Measurements from ENCODE around the gene CDC42SE2. TPM values are rescaled to one million over a fixed set of nuclear protein-coding genes. Genes with fewer than 3 reads are reported as not detected.
"Not testable (repeated sequence)": the region's sequence is repeated elsewhere in the genome, so short reads cannot be mapped to it uniquely, and the experiment has no call there.

Gene CDC42SE2
- total and polyA plus RNA-seq, 12 donors = 5.1 to 26.7 (median 19.2) TPM

DNA sequence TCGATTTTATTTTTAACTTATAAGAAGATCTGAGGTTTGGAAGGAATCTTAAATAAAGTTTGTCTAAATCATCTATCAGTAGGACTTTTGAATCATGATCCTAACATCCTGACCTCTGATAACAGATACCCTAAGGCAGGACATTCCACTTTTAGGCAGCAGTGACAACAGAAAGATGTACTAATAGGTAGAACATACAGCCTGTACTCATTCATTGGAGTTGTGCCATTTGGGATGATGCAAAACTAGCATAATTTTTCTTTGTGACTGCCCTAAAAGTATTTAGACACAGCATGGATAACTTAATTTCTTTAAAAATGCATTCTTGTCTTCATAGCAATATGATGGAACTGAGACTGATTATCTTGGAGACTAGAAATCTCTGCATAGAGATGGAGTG is 39.7 kb downstream of the CDC42SE2 start:
- Histone ChIP-seq H3K4me3 (no peak overlapping the region), H3K36me3 (replicated peaks in 1 of 2) (no peaks in the 10 kb centered on the region), H3K27me3 (no peaks in the 10 kb centered on the region), H3K27ac (peak overlapping the region in 1 of 5 donors; percentile 1), H3K4me1 (replicated peaks in 1 of 2) (peaks cover 7 to 12% of the 10 kb centered on the region in 2 donors), H3K9me3 (replicated peaks in 1 of 3) (no peaks in the 10 kb centered on the region)
- DNase-seq = peak in 1 of 7 donors; percentile 17
- intact Hi-C loops (cut with DNase I) = no loop called here
- WGBS, 4 donors = 60 to 81% (median 79%) methylated on average over 1 of the region's 1 CpG
- TF ChIP-seq POLR2A (IDR thresholded peaks at IDR 0.05) = no peak
- TF ChIP-seq, protein P1, sequence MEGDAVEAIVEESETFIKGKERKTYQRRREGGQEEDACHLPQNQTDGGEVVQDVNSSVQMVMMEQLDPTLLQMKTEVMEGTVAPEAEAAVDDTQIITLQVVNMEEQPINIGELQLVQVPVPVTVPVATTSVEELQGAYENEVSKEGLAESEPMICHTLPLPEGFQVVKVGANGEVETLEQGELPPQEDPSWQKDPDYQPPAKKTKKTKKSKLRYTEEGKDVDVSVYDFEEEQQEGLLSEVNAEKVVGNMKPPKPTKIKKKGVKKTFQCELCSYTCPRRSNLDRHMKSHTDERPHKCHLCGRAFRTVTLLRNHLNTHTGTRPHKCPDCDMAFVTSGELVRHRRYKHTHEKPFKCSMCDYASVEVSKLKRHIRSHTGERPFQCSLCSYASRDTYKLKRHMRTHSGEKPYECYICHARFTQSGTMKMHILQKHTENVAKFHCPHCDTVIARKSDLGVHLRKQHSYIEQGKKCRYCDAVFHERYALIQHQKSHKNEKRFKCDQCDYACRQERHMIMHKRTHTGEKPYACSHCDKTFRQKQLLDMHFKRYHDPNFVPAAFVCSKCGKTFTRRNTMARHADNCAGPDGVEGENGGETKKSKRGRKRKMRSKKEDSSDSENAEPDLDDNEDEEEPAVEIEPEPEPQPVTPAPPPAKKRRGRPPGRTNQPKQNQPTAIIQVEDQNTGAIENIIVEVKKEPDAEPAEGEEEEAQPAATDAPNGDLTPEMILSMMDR (IDR thresholded peaks at IDR 0.05) = no peak

DNA sequence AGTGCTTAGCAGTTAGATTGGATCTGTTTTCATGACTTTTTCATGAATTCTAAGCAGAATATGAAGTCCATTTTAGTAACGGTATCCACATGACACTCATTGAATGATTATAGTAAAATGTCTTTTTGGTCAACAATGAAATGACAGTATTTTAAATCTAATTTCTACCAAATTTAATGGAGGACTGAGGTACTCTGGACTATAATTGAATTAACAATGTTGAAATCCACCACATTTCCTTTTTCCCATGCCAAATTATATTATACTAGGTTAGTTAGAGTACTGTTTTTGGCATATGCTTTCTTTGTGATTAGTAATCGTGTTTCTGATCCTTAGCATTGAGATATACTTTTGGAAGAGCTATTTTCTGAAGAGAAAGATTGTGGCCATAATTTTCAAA is 40.6 kb downstream of the CDC42SE2 start:
- H3K27ac ChIP-seq = no peak overlapping the region
- intact Hi-C loops (cut with DNase I) = no loop called here

DNA sequence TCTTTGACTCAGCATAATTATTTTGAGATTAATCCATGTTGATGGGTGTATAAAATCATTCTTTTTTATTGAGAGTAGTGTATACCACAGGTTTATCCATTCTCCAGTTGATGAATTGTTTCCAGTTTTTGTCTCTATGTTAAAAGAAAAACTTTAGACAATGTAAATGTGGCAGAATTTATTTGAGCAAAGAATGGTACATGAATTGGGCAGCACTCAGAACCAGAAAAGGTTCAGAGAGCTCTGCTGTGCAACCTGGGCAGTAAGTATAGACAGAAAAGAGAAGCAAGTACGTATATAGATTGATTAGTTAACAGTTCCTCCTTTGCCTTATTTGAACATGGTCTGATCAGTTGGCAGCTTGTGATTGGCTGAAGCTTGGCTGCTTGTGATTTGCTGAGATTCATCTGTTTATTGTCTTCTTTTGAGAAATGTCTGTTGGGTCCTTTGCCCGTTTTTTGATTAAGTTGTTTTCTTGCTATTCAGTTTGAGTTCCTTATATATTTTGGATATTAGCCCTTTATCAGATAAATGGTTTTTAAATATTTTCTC is 41.4 kb downstream of the CDC42SE2 start:
- no peak for TF ChIP-seq POLR2A (IDR thresholded peaks at IDR 0.05)
- TF ChIP-seq, protein P1 (IDR thresholded peaks at IDR 0.05) = no peak
- 92 to 98% (median 93%) methylated on average over 2 of the region's 2 CpGs for WGBS, 4 donors

More for the DNA sequence above, 40.6 kb downstream of the CDC42SE2 start:
- TF ChIP-seq, protein P1 (IDR thresholded peaks at IDR 0.05) = no peak
- TF ChIP-seq POLR2A (IDR thresholded peaks at IDR 0.05) = no peak
- Histone ChIP-seq H3K27me3 (no peaks in the 10 kb centered on the region), H3K36me3 (replicated peaks in 1 of 2) (no peaks in the 10 kb centered on the region), H3K4me3 (no peak overlapping the region), H3K9me3 (replicated peaks in 1 of 3) (no peaks in the 10 kb centered on the region), H3K4me1 (replicated peaks in 1 of 2) (peaks cover 7 to 12% of the 10 kb centered on the region in 2 donors)
- no peak for DNase-seq
- 69 to 81% (median 73%) methylated on average over 2 of the region's 2 CpGs for WGBS, 4 donors

DNA sequence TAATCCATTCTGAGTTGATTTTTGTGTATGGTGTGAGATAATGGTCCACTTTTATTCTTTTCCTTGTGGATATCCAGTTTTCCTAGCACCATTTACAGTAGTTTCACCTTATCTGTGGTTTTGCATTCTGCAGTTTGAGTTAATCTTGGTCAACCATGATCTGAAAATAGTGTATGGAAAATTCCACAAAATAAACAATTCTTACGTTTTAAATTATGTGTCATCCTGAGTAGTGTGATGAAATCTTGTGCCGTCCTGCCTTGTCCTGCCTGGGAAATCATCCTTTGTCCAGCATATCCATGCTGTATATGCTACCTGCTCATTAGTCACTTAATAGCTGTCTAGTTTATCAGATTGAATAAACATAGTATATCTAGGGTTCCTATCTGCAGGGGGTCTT is 42.1 kb downstream of the CDC42SE2 start:
- no peak for TF ChIP-seq POLR2A (IDR thresholded peaks at IDR 0.05)
- TF ChIP-seq, protein P1 (IDR thresholded peaks at IDR 0.05) = no peak
- no peak for DNase-seq
- H3K4me1 ChIP-seq (replicated peaks in 1 of 2) = peaks cover 7 to 12% of the 10 kb centered on the region in 2 donors
- intact Hi-C loops (cut with DNase I) = no loop called here
- no peaks in the 10 kb centered on the region for H3K36me3 ChIP-seq (replicated peaks in 1 of 2)
- no peak overlapping the region for H3K4me3 ChIP-seq
- no peak overlapping the region for H3K27ac ChIP-seq
- no peaks in the 10 kb centered on the region for H3K9me3 ChIP-seq (replicated peaks in 1 of 3)
- 49 to 73% (median 60%) methylated on average over 2 of the region's 2 CpGs for WGBS, 4 donors
- no peaks in the 10 kb centered on the region for H3K27me3 ChIP-seq

More for the DNA sequence above, 41.4 kb downstream of the CDC42SE2 start:
- DNase-seq = no peak
- H3K4me3 ChIP-seq = no peak overlapping the region
- peaks cover 7 to 12% of the 10 kb centered on the region in 2 donors for H3K4me1 ChIP-seq (replicated peaks in 1 of 2)
- no peaks in the 10 kb centered on the region for H3K36me3 ChIP-seq (replicated peaks in 1 of 2)
- H3K9me3 ChIP-seq (replicated peaks in 1 of 3) = no peaks in the 10 kb centered on the region
- no peaks in the 10 kb centered on the region for H3K27me3 ChIP-seq
- intact Hi-C loops (cut with DNase I) = no loop called here
- H3K27ac ChIP-seq = no peak overlapping the region

DNA sequence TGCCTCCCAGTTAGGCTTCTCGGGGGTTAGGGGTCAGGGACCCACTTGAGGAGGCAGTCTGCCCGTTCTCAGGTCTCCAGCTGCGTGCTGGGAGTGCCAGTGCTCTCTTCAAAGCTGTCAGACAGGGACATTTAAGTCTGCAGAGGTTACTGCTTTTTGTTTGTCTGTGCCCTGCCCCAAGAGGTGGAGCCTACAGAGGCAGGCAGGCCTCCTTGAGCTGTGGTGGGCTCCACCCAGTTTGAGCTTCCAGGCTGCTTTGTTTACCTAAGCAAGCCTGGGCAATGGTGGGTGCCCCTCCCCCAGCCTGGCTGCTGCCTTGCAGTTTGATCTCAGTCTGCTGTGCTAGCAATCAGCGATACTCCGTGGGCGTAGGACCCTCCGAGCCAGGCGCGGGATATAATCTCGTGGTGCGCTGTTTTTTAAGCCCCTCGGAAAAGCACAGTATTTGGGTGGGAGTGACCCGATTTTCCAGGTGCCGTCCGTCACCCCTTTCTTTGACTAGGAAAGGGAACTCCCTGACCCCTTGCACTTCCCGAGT is 48.5 kb downstream of the CDC42SE2 start:
- H3K27me3 ChIP-seq; H3K36me3 ChIP-seq (replicated peaks in 1 of 2); H3K27ac ChIP-seq; H3K9me3 ChIP-seq (replicated peaks in 1 of 3); intact Hi-C loops (cut with DNase I); DNase-seq; H3K4me1 ChIP-seq (replicated peaks in 1 of 2); H3K4me3 ChIP-seq: not testable (repeated sequence)
- 89 to 98% (median 92%) methylated on average over 7 to 16 of the region's 16 CpGs for WGBS, 4 donors

Data from adrenal gland (tissue), 12 donors.